Neural cell (in vitro differentiated cells): ENCODE data around the gene CIITA. TPM values are rescaled to one million over a fixed set of nuclear protein-coding genes. Genes with fewer than 3 reads are reported as not detected.
"Not testable (repeated sequence)": the region's sequence is repeated elsewhere in the genome, so short reads cannot be mapped to it uniquely, and the experiment has no call there.

Experiments used
- H2AFZ ChIP-seq: fragments of 200-600, 300-800 bp; sonication (generic), shearing (Covaris generic); 2 replicates; pipeline ENCODE4 v1.6.0; 2014; ENCODE audit warnings: low read depth, mild to moderate bottlenecking, antibody characterized with exemption, low read length, moderate library complexity
- H3F3A ChIP-seq: fragments of 200-600 bp; shearing (Covaris generic); 2 replicates; pipeline ENCODE4 v1.6.1; 2016; ENCODE audit warnings: mild to moderate bottlenecking, moderate library complexity, mixed read lengths, antibody characterized with exemption, low read length; ENCODE audit not compliant: insufficient read depth, poor library complexity, severe bottlenecking
- H3K27ac ChIP-seq: fragments of 200-600, 300-800 bp; sonication (generic), shearing (Covaris generic); 2 replicates; pipeline ENCODE4 v1.5.1; 2014; ENCODE audit warnings: mild to moderate bottlenecking, low read length, moderate library complexity
- H3K27me3 ChIP-seq: fragments of 300-800, 200-600 bp; sonication (generic), shearing (Covaris generic); 2 replicates; pipeline ENCODE4 v1.6.0; 2014; ENCODE audit warnings: mild to moderate bottlenecking, low read depth, low read length, moderate library complexity; ENCODE audit not compliant: insufficient read depth
- H3K36me3 ChIP-seq: fragments of 300-800, 200-600 bp; sonication (generic), shearing (Covaris generic); 2 replicates; pipeline ENCODE4 v1.5.1; 2014; ENCODE audit warnings: mild to moderate bottlenecking, antibody characterized with exemption, low read length, moderate library complexity; ENCODE audit not compliant: insufficient read depth
- H3K4me2 ChIP-seq: fragments of 300-800, 200-600 bp; sonication (generic), shearing (Covaris generic); 2 replicates; pipeline ENCODE4 v1.6.0; 2014; ENCODE audit warnings: mild to moderate bottlenecking, low read length
- H3K4me3 ChIP-seq: fragments of 300-800, 200-600 bp; sonication (generic), shearing (Covaris generic); 2 replicates; pipeline ENCODE4 v1.5.1; 2014; ENCODE audit warnings: mild to moderate bottlenecking, low read length, moderate library complexity
- H3K79me2 ChIP-seq: fragments of 200-600 bp; shearing (Covaris generic); replicated peaks from 2 replicates; pipeline ENCODE4 v1.6.0; 2014; ENCODE audit warnings: mild to moderate bottlenecking, low read length, moderate library complexity; ENCODE audit not compliant: insufficient read depth
- H3K9ac ChIP-seq: fragments of 300-800, 200-600 bp; sonication (generic), shearing (Covaris generic); 2 replicates; pipeline ENCODE4 v1.6.1; 2016; ENCODE audit warnings: mild to moderate bottlenecking, low read length, mixed read lengths
- H3K9me2 ChIP-seq: fragments of 200-600 bp; shearing (Covaris generic); 2 replicates; pipeline ENCODE4 v1.6.1; 2016; ENCODE audit warnings: mild to moderate bottlenecking, low read length, mixed read lengths; ENCODE audit not compliant: insufficient read depth
- H3K9me3 ChIP-seq: fragments of 200-600, 300-800 bp; sonication (generic), shearing (Covaris generic); 2 replicates; pipeline ENCODE4 v1.6.1; 2016; ENCODE audit warnings: mild to moderate bottlenecking, mixed run types, low read length, moderate library complexity, mixed read lengths
- H4K20me1 ChIP-seq: fragments of 200-600 bp; shearing (Covaris generic); 2 replicates; pipeline ENCODE4 v1.6.1; 2016; ENCODE audit warnings: mild to moderate bottlenecking, mixed run types; ENCODE audit not compliant: insufficient read depth
- CTCF ChIP-seq: fragments of 450-650 bp; IDR thresholded peaks from 2 replicates; pipeline ENCODE4 v1.5.1; 2014; ENCODE audit warnings: antibody characterized with exemption, mild to moderate bottlenecking, moderate library complexity; ENCODE audit not compliant: poor library complexity, severe bottlenecking
- EP300 ChIP-seq: fragments of 450-650 bp; conservative IDR thresholded peaks from 2 replicates; pipeline ENCODE4 v1.6.1; 2014; ENCODE audit warnings: antibody characterized with exemption, mild to moderate bottlenecking, moderate library complexity; ENCODE audit not compliant: poor library complexity, severe bottlenecking
- EZH2 ChIP-seq: fragments of 200-600, 300-800 bp; shearing (Covaris generic), sonication (generic); IDR thresholded peaks from 2 replicates; pipeline ENCODE4 v1.6.1; 2014; ENCODE audit warnings: antibody characterized with exemption, low read length, borderline replicate concordance, mild to moderate bottlenecking; ENCODE audit not compliant: insufficient read depth, poor library complexity, severe bottlenecking
- MXI1 ChIP-seq: fragments of 450-650 bp; conservative IDR thresholded peaks from 2 replicates; pipeline ENCODE4 v1.6.1; 2014; ENCODE audit warnings: antibody characterized with exemption, mild to moderate bottlenecking; ENCODE audit not compliant: poor library complexity, severe bottlenecking
- POLR2AphosphoS5 ChIP-seq: IDR thresholded peaks from 2 replicates; pipeline ENCODE4 v1.6.1; 2012
- RAD21 ChIP-seq: fragments of 450-650 bp; conservative IDR thresholded peaks from 2 replicates; pipeline ENCODE4 v1.6.1; 2014; ENCODE audit warnings: antibody characterized with exemption, mild to moderate bottlenecking, moderate library complexity
- SMC3 ChIP-seq: fragments of 450-650 bp; conservative IDR thresholded peaks from 2 replicates; pipeline ENCODE4 v1.6.1; 2014; ENCODE audit warnings: antibody characterized with exemption, mild to moderate bottlenecking, moderate library complexity; ENCODE audit not compliant: poor library complexity
- TAF1 ChIP-seq: IDR thresholded peaks from 2 replicates; pipeline ENCODE4 v1.6.1; 2012; ENCODE audit warnings: low read depth
- polyA plus RNA-seq: library from polyadenylated mRNA; depleted of rRNA; stranded (reverse); fragments of >200 nt; gene quantifications from 2 replicates; pipeline ENCODE4 v1.2.3, GENCODE V29; 2014
- TF ChIP-seq, protein P1 (sequence below): IDR thresholded peaks from 2 replicates; pipeline ENCODE4 v1.6.1; 2012; ENCODE audit warnings: borderline replicate concordance

Gene CIITA
- polyA plus RNA-seq, 1 donor from 2014 or later: not detected

- H3F3A ChIP-seq: no peaks in the 10 kb centered on the region
- H3K4me2 ChIP-seq: no peak overlapping the region
- no peak overlapping the region for H2AFZ ChIP-seq
- TF ChIP-seq POLR2AphosphoS5 (no peak), RAD21 (no peak), MXI1 (no peak), EP300 (no peak), SMC3 (no peak), EZH2 (no peak), CTCF (no peak), TAF1 (no peak)
- TF ChIP-seq, protein P1, sequence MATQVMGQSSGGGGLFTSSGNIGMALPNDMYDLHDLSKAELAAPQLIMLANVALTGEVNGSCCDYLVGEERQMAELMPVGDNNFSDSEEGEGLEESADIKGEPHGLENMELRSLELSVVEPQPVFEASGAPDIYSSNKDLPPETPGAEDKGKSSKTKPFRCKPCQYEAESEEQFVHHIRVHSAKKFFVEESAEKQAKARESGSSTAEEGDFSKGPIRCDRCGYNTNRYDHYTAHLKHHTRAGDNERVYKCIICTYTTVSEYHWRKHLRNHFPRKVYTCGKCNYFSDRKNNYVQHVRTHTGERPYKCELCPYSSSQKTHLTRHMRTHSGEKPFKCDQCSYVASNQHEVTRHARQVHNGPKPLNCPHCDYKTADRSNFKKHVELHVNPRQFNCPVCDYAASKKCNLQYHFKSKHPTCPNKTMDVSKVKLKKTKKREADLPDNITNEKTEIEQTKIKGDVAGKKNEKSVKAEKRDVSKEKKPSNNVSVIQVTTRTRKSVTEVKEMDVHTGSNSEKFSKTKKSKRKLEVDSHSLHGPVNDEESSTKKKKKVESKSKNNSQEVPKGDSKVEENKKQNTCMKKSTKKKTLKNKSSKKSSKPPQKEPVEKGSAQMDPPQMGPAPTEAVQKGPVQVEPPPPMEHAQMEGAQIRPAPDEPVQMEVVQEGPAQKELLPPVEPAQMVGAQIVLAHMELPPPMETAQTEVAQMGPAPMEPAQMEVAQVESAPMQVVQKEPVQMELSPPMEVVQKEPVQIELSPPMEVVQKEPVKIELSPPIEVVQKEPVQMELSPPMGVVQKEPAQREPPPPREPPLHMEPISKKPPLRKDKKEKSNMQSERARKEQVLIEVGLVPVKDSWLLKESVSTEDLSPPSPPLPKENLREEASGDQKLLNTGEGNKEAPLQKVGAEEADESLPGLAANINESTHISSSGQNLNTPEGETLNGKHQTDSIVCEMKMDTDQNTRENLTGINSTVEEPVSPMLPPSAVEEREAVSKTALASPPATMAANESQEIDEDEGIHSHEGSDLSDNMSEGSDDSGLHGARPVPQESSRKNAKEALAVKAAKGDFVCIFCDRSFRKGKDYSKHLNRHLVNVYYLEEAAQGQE: no peak
- H3K79me2 ChIP-seq: no peaks in the 10 kb centered on the region
- no peaks in the 10 kb centered on the region for H4K20me1 ChIP-seq
- no peaks in the 10 kb centered on the region for H3K27me3 ChIP-seq
- H3K27ac ChIP-seq: no peak overlapping the region
- H3K9ac ChIP-seq: no peak overlapping the region
- no peak overlapping the region for H3K4me3 ChIP-seq
- no peaks in the 10 kb centered on the region for H3K9me2 ChIP-seq
- no peaks in the 10 kb centered on the region for H3K36me3 ChIP-seq
- H3K9me3 ChIP-seq: no peaks in the 10 kb centered on the region
Observed at GRCh38 chr16:10966129-10966528, 89.1 kb downstream of the CIITA start.

GRCh38 chr16:10966559-10966958 lies 89.6 kb downstream of the CIITA start:
- H3K4me2 ChIP-seq: not testable (repeated sequence)

DNA sequence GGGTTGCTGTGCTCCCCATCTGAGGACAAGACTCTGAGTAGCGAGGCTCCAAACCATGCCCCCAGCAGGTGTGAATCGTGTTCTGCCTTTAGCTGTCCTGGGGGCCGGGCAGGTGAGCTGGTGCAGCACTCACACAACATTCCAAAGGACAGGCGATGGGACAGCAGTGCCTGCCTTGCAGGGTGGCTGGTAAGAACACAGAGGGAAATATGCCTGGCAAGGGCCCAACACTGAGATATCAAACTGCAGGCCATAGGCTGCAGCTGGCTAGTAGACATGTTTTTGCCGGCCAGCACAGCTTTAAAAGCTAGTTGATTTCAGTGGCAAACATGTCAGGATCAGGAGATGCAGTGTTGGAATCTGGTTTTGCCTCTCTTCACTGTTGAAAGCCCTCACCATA lies 91.0 kb downstream of the CIITA start:
- Histone ChIP-seq H3K4me3 (no peak overlapping the region), H2AFZ (no peak overlapping the region), H3F3A (no peaks in the 10 kb centered on the region), H3K27ac (no peak overlapping the region), H4K20me1 (no peaks in the 10 kb centered on the region), H3K36me3 (no peaks in the 10 kb centered on the region), H3K9me3 (no peaks in the 10 kb centered on the region), H3K4me2 (no peak overlapping the region), H3K79me2 (no peaks in the 10 kb centered on the region), H3K27me3 (no peaks in the 10 kb centered on the region), H3K9me2 (no peaks in the 10 kb centered on the region), H3K9ac (no peak overlapping the region)
- TF ChIP-seq POLR2AphosphoS5 (no peak), EZH2 (no peak)

More at GRCh38 chr16:10966559-10966958, 89.6 kb downstream of the CIITA start:
- not testable (repeated sequence) for H3K9ac ChIP-seq, H3K9me3 ChIP-seq, H3K27ac ChIP-seq, H3K4me3 ChIP-seq, H2AFZ ChIP-seq, H4K20me1 ChIP-seq, H3K27me3 ChIP-seq, H3K79me2 ChIP-seq, H3K9me2 ChIP-seq, H3F3A ChIP-seq, H3K36me3 ChIP-seq
